Mesenchymal stem cell (in vitro differentiated cells and primary cell): ENCODE measurements around the gene NFATC3.
"Not testable (repeated sequence)": the region's sequence is repeated elsewhere in the genome, so short reads cannot be mapped to it uniquely, and the experiment has no call there.

Experiments
- DNase-seq: peaks from one replicate; pipeline ENCODE4 v3.0.0-alpha.2; 2013
- H2AFZ ChIP-seq: one replicate; pipeline ENCODE4 v1.6.1; 2013; ENCODE audit warnings: low read depth, mild to moderate bottlenecking, control low read depth, inconsistent platforms, low read length, moderate library complexity
- H2AK5ac ChIP-seq: 2 replicates; pipeline ENCODE4 v1.6.1; 2013; ENCODE audit warnings: low read length, moderate library complexity, mild to moderate bottlenecking, inconsistent platforms; ENCODE audit not compliant: severe bottlenecking
- H2BK120ac ChIP-seq: one replicate; pipeline ENCODE4 v1.6.1; 2013; ENCODE audit warnings: low read depth, mild to moderate bottlenecking, inconsistent platforms, low read length, moderate library complexity
- H2BK12ac ChIP-seq, 2 experiments: one replicate each; pipeline ENCODE4 v1.6.1; 2013; ENCODE audit warnings: inconsistent platforms in 2 of 2, low read length in 2 of 2, mild to moderate bottlenecking in 2 of 2, moderate library complexity in 2 of 2, control low read depth in 1 of 2
- H2BK15ac ChIP-seq: one replicate; pipeline ENCODE4 v1.6.1; 2013; ENCODE audit warnings: mild to moderate bottlenecking, low read depth, inconsistent platforms; ENCODE audit not compliant: poor library complexity, severe bottlenecking
- H2BK5ac ChIP-seq: 2 replicates; pipeline ENCODE4 v1.6.1; 2013; ENCODE audit warnings: low read depth, mild to moderate bottlenecking, low read length, control low read depth, inconsistent platforms; ENCODE audit not compliant: poor library complexity, severe bottlenecking
- H3K14ac ChIP-seq, 2 experiments: one replicate each; pipeline ENCODE4 v1.6.1; 2013; ENCODE audit warnings: inconsistent platforms in 2 of 2, low read length in 2 of 2, control low read depth in 1 of 2, mild to moderate bottlenecking in 1 of 2, moderate library complexity in 1 of 2
- H3K18ac ChIP-seq, 2 experiments: one replicate each; pipeline ENCODE4 v1.6.1; 2013; ENCODE audit warnings: inconsistent platforms in 2 of 2, low read length in 2 of 2, control low read depth in 1 of 2, low read depth in 1 of 2, mild to moderate bottlenecking in 1 of 2
- H3K23ac ChIP-seq, 2 experiments: one replicate each; pipeline ENCODE4 v1.6.1; 2013; ENCODE audit warnings: inconsistent platforms in 2 of 2, low read length in 2 of 2, mild to moderate bottlenecking in 2 of 2, moderate library complexity in 2 of 2, control low read depth in 1 of 2
- H3K27ac ChIP-seq: 2 replicates; pipeline ENCODE4 v1.5.1; 2013; ENCODE audit warnings: mild to moderate bottlenecking, moderate library complexity, low read length, control low read depth, inconsistent platforms; ENCODE audit not compliant: poor library complexity, severe bottlenecking
- H3K27me3 ChIP-seq, 2 experiments: 2 replicates each; pipeline versions ENCODE4 v1.6.1 to v1.7.0; 2013; ENCODE audit warnings: low read length in 2 of 2, mild to moderate bottlenecking in 2 of 2, moderate library complexity in 2 of 2, control low read depth in 1 of 2, inconsistent platforms in 1 of 2; ENCODE audit not compliant: control insufficient read depth in 1 of 2, insufficient read depth in 1 of 2
- H3K36me3 ChIP-seq, 2 experiments: 2 replicates each; pipeline versions ENCODE4 v1.6.1 to v1.7.0; 2013; ENCODE audit warnings: low read length in 2 of 2, control low read depth in 1 of 2, inconsistent platforms in 1 of 2, low read depth in 1 of 2, mild to moderate bottlenecking in 1 of 2; ENCODE audit not compliant: insufficient read depth in 2 of 2, control insufficient read depth in 1 of 2
- H3K4ac ChIP-seq, 2 experiments: one replicate each; pipeline ENCODE4 v1.6.1; 2013; ENCODE audit warnings: inconsistent platforms in 2 of 2, low read length in 2 of 2, mild to moderate bottlenecking in 2 of 2, moderate library complexity in 2 of 2, control low read depth in 1 of 2, low read depth in 1 of 2
- H3K4me1 ChIP-seq: 2 replicates; pipeline ENCODE4 v1.6.1; 2013; ENCODE audit warnings: low read depth, low read length, control low read depth; ENCODE audit not compliant: control insufficient read depth, insufficient read depth
- H3K4me2 ChIP-seq: 2 replicates; pipeline ENCODE4 v1.6.1; 2013; ENCODE audit warnings: low read length, mild to moderate bottlenecking, inconsistent platforms; ENCODE audit not compliant: poor library complexity, severe bottlenecking
- H3K4me3 ChIP-seq, 2 experiments: 2 replicates each; pipeline versions ENCODE4 v1.5.1 to v1.7.0; 2013; ENCODE audit warnings: low read length in 2 of 2, mild to moderate bottlenecking in 2 of 2, control low read depth in 1 of 2, low read depth in 1 of 2; ENCODE audit not compliant: insufficient read depth in 1 of 2
- H3K79me1 ChIP-seq: replicated peaks from 2 replicates; pipeline ENCODE4 v1.6.1; 2013; ENCODE audit warnings: mild to moderate bottlenecking, control low read depth, low read length, inconsistent platforms; ENCODE audit not compliant: poor library complexity, severe bottlenecking
- H3K9ac ChIP-seq: 2 replicates; pipeline ENCODE4 v1.7.0; 2013; ENCODE audit warnings: mild to moderate bottlenecking, low read length, moderate library complexity
- H3K9me3 ChIP-seq: 2 replicates; pipeline ENCODE4 v1.7.0; 2013; ENCODE audit warnings: mild to moderate bottlenecking, low read length; ENCODE audit not compliant: control insufficient read depth
- H4K8ac ChIP-seq: one replicate; pipeline ENCODE4 v1.6.1; 2013; ENCODE audit warnings: inconsistent platforms, mild to moderate bottlenecking, low read length, moderate library complexity
- H4K91ac ChIP-seq: one replicate; pipeline ENCODE4 v1.6.1; 2013; ENCODE audit warnings: mild to moderate bottlenecking, low read length, inconsistent platforms
- WGBS: methylation state at CpG from one replicate; pipeline ENCODE4 v1.1.7; 2013; ENCODE audit warnings: mixed read lengths; 5-methylcytosine and 5-hydroxymethylcytosine counted together

Gene NFATC3

DNA sequence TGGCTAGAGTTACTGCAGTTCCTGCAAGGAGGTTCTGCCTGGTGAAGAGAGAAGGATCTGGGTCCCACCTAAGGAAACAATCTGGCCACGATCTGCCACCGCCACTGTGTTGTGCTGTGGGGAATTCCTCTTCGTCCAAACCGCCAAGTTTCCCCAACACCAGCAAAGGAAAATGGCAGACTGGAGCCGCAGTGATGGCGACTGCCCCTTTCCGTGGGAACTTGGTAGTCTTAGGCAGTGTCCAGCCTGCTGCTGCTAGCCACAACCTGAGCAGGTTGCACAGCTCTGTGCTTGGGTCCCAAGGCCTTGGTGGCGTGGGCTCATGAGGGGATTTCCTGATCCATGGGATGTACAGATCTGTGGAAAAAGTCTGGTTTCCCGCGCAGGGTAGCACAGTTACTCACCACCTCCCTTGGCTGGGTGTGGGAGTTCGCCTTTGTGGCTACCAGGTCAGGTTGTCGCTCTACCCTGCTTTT is 28.6 kb downstream of the NFATC3 start:
- Histone ChIP-seq H3K36me3 (peaks cover 0 to 4% of the 10 kb centered on the region in 2 experiments), H2BK120ac (no peak overlapping the region), H2BK12ac (no peak overlapping the region), H3K14ac (no peak overlapping the region), H3K9me3 (peaks cover 17% of the 10 kb centered on the region), H4K91ac (peak overlapping the region; percentile 5), H2AFZ (no peak overlapping the region), H2BK15ac (no peak overlapping the region), H2AK5ac (no peak overlapping the region), H3K27ac (no peak overlapping the region), H3K23ac (no peak overlapping the region), H2BK5ac (no peak overlapping the region), H3K27me3 (no peaks in the 10 kb centered on the region), H3K4me2 (no peak overlapping the region), H3K4me1 (no peaks in the 10 kb centered on the region), H3K18ac (no peak overlapping the region), H3K9ac (no peak overlapping the region), H3K4ac (no peak overlapping the region), H3K4me3 (no peak overlapping the region), H3K79me1 (peaks cover 18% of the 10 kb centered on the region), H4K8ac (peak overlapping the region; percentile 14)
- DNase-seq: no peak
- WGBS: 98% methylated on average over 12 of the region's 12 CpGs

DNA sequence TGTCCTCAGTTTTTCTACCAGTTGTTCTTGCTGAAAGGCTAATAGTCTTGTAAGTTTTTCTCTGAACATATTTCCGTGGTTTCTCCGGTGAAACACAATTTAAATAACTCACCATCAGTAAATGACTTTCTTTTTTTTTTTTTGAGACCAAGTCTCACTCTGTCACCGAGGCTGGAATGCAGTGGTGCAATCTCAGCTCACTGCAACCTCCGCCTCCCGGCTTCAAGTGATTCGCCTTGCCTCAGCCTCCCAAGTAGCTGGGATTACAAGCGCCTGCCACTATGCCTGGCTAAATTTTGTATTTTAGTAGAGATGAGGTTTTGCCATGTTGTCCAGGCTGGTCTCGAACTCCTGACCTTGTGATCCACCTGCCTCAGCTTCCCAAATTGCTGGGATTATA is 29.8 kb downstream of the NFATC3 start:
- DNase-seq: peak; percentile 15
- H3K79me1 ChIP-seq: peaks cover 16% of the 10 kb centered on the region
- not testable (repeated sequence) for H3K27me3 ChIP-seq, H3K14ac ChIP-seq, H2AFZ ChIP-seq, H3K23ac ChIP-seq, H3K36me3 ChIP-seq, H3K4me2 ChIP-seq, H3K4me1 ChIP-seq, H4K91ac ChIP-seq, H3K27ac ChIP-seq, H2BK5ac ChIP-seq, H2BK15ac ChIP-seq, H3K9me3 ChIP-seq, H4K8ac ChIP-seq, H2AK5ac ChIP-seq, H3K9ac ChIP-seq, H3K4ac ChIP-seq, H2BK120ac ChIP-seq, H2BK12ac ChIP-seq, H3K4me3 ChIP-seq, H3K18ac ChIP-seq
- WGBS: 91% methylated on average over 8 of the region's 8 CpGs

DNA sequence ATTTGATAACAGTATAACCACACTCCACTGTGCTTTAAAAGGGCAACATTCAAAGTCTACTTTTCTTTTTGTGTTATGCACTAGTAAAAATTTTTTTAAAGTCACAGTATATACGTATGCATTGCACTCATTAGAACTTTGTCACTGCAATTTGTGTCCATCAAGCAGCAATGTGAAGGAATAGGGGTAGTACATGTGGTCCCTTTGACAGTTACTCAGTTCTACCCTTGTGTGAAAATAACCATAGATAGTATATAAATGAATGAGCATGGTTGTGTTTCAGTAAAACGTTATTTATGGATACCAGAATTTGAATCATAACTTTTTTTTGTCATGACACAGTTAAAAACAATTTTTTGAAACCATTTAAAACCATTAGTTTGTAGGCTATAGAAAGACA is 30.7 kb downstream of the NFATC3 start:
- H3K79me1 ChIP-seq: peaks cover 14% of the 10 kb centered on the region
- H3K14ac ChIP-seq: no peak overlapping the region

GRCh38 chr16:68116256-68116867 is 31.2 kb downstream of the NFATC3 start:
- Histone ChIP-seq H3K27me3 (no peaks in the 10 kb centered on the region), H3K79me1 (peaks cover 13% of the 10 kb centered on the region), H3K4ac (no peak overlapping the region), H4K8ac (no peak overlapping the region), H2BK120ac (no peak overlapping the region), H3K36me3 (peaks cover 0 to 4% of the 10 kb centered on the region in 2 experiments), H2AK5ac (no peak overlapping the region), H2BK12ac (no peak overlapping the region), H4K91ac (no peak overlapping the region), H2BK5ac (no peak overlapping the region), H3K14ac (no peak overlapping the region), H3K4me1 (no peaks in the 10 kb centered on the region), H3K27ac (no peak overlapping the region), H2AFZ (no peak overlapping the region), H3K4me2 (no peak overlapping the region), H3K18ac (no peak overlapping the region), H3K23ac (no peak overlapping the region), H3K9ac (no peak overlapping the region), H2BK15ac (no peak overlapping the region), H3K4me3 (no peak overlapping the region), H3K9me3 (peaks cover under 1% of the 10 kb centered on the region)
- WGBS: 98% methylated on average over 2 of the region's 2 CpGs
- peak; percentile 29 for DNase-seq

More for the DNA sequence above, 30.7 kb downstream of the NFATC3 start:
- WGBS: no CpG with 5 or more reads among the region's 2 CpGs
- H2AFZ ChIP-seq: no peak overlapping the region
- H3K23ac ChIP-seq: no peak overlapping the region
- H3K27me3 ChIP-seq: no peaks in the 10 kb centered on the region
- no peaks in the 10 kb centered on the region for H3K4me1 ChIP-seq
- no peak overlapping the region for H3K4me2 ChIP-seq
- peaks cover 0 to 4% of the 10 kb centered on the region in 2 experiments for H3K36me3 ChIP-seq
- DNase-seq: no peak
- no peak overlapping the region for H3K9ac ChIP-seq
- H2BK5ac ChIP-seq: no peak overlapping the region
- no peak overlapping the region for H2AK5ac ChIP-seq
- H3K27ac ChIP-seq: no peak overlapping the region
- H3K18ac ChIP-seq: no peak overlapping the region
- no peak overlapping the region for H3K4ac ChIP-seq
- no peak overlapping the region for H2BK12ac ChIP-seq
- H2BK120ac ChIP-seq: no peak overlapping the region
- no peak overlapping the region for H3K4me3 ChIP-seq
- H4K91ac ChIP-seq: no peak overlapping the region
- H2BK15ac ChIP-seq: no peak overlapping the region
- peaks cover 5% of the 10 kb centered on the region for H3K9me3 ChIP-seq
- no peak overlapping the region for H4K8ac ChIP-seq
